NCI-H2227 (cell line): Measurements from ENCODE around the gene GIMD1.

Experiments
- DNase-seq: peaks from one replicate; lab custom pipeline; 2025; ENCODE audit not compliant: unreplicated experiment; lab: John Stamatoyannopoulos, UW

The GIMD1 gene

DNA sequence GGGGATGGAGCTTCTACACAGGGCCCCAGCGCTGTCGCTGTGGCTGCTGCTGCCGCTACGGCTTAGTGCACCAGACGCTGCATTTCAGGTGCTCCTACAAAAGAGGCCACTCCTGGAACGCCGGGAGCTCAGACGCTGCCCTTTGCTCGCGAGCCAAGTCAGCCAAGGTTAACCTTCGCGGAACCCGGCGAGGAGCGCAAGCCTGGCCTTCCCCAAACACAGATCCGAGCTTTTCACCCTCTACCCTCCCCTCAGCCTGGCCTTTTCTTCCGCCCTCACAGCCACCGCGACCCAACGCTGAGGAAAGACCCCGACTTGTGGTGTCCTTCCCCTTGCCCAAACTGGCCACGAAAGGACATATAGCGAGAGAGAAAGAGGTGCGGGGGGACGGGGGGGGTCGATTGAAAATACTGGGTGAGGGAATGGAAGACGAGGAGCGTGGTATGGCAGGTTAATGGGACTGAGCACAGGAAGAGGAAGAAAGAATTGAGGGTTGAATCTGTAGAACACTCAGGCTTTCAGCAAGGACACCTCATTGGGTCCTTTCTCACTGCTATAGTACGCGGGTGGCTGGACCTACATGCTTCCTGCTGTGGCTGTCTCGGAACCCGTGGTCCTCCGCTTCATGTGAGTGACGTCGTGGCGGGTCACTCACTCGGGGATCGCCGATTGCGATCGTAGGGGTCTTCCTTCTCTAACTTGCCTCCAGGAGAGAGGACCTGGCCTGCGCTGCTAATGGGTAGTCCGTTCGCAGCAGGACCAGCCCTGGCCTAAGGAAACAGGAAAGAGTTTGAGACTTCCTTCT is 52.4 kb downstream of the GIMD1 start, which contains the start of the genes AIMP1 and TBCK:
TSS of gene AIMP1 (plus strand) at position 583 of the 805 bp plus-strand sequence. CDS start 8,460 bp downstream, outside the sequence.
TSS of gene TBCK (minus strand) at position 242 of the 805 bp plus-strand sequence. CDS start 7,249 bp downstream, outside the sequence.
- peak; percentile 88 for DNase-seq

DNA sequence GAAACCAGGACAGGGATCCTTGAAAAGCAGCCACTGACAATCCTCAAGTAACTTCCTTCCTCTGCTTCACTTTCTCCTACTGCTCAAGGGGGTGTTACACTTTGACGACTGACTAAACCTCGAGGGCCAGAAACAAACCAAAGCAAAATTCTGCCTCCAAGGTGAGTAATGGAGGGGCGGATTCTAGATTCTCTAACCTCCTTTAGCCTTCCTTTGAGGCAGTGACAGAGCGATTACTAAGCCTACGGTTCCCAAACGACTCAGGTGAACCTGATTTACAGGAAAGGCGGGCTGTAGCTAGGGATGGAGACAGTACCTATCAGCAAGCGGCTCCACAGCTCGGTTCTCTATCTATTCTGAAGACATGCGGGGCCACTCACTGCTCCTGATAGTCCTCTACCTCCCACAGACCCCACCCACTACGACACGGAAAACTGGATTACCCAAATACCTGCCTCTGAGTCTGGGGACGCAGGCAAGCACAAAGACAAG is 53.1 kb downstream of the GIMD1 start:
- no peak for DNase-seq

DNA sequence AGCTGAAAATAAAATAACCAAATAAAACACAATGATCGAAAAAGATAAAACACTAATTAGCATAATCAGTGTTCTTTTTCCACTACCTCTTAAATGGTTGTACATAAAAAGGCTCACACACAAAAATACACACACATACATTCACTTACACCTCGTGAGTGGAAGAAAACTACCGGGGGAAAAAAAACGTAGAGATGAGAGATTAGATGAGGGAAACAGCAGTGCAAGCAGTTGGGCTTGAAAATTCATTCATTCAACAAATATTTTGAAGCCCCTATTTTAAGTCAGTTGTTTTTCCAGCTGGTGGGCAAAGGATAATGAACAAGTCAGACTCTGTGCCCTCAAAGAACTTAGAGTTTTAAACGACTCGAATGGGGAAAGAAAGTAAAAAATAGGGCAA is 53.6 kb downstream of the GIMD1 start:
- DNase-seq, result no peak

DNA sequence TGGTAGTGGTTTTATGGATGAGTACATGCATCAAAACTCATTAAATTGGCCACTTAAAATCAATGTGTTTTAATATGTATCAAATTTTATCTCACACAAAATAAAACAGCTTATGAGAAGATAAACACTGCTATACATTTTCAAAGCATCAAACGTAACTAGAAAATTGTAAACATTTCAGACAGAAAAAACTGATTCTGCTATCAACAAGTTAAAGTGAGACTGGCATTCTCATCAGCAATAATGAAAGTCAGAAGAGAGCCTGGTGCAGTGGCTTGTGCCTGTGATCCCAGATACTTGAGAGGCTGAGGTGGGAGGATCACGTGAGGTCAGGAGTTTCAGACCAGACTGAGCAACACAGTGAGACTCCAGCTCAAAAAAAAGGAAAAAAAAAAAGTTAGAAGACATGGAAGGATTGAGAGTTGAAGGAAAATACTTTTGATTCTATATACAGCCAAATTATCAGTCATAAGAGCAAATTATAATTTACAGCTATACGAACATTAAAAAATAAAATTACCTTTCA is 55.5 kb downstream of the GIMD1 start:
- DNase-seq, result no peak

DNA sequence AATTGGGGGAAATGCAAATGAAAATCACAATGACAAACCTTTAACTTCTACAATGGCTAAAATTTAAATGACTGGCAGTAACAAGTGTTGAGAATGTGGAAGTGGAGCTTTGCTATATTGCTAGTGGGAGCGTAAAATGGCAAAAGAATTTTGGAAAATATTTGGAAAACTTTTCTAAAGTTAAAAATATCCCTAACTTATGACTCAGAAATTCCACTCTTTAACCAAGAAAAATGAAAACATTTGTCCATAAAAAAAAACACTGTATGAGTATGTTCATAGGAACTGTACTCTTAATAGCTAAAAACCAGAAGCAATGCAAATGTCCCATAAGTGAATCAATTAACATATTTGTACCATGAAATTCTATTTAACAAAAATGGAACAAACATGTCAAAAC is 56.2 kb downstream of the GIMD1 start:
- no peak for DNase-seq
